Endothelial cell of umbilical vein (primary cell): ENCODE data around the gene NTNG1. TPM values are rescaled to one million over a fixed set of nuclear protein-coding genes. Genes with fewer than 3 reads are reported as not detected.

Experiments used
- BruUV-seq: library from RNA; stranded (reverse); fragments of 400-500 nt; replicated peaks from 2 replicates; lab custom pipeline; 2021; lab: Mats Ljungman, UMichigan
- CTCF ChIA-PET: fragments of 300-600, 350-600 bp; sonication (Branson Sonifier 250); formaldehyde crosslinking; loops from one replicate; lab custom pipeline; 2021; ENCODE audit warnings: antibody characterized with exemption, inconsistent platforms; lab: Charles Lee
- POLR2A ChIA-PET: fragments of 300-600, 350-600 bp; sonication (Branson Sonifier 250); formaldehyde crosslinking; loops from one replicate; lab custom pipeline; 2021; ENCODE audit warnings: antibody characterized with exemption, inconsistent platforms; lab: Charles Lee
- DNase-seq: peaks from one replicate; pipeline ENCODE4 v3.0.0-alpha.2; 2011; ENCODE audit warnings: low read depth, low spot score
- FAIRE-seq: peaks from 2 replicates; lab custom pipeline; 2011; peaks lifted over from hg19 to GRCh38; lab: Jason Lieb, UNC
- H2AFZ ChIP-seq: 2 replicates; pipeline ENCODE4 v1.6.0; 2012; ENCODE audit warnings: low read depth, low read length, control low read depth, inconsistent platforms
- H3K27ac ChIP-seq: 2 replicates; pipeline ENCODE4 v1.5.1; 2011; ENCODE audit warnings: low read depth, mild to moderate bottlenecking, control low read depth, low read length, moderate library complexity; ENCODE audit not compliant: insufficient read depth
- H3K27me3 ChIP-seq, 2 experiments: 2 replicates each; pipeline versions ENCODE4 v1.6.0 to v1.6.1; 2011; ENCODE audit warnings: low read length in 2 of 2, mixed read lengths in 1 of 2; ENCODE audit not compliant: control insufficient read depth in 2 of 2, insufficient read depth in 2 of 2
- H3K36me3 ChIP-seq, 2 experiments: 2 replicates in 1 of 2; 3 replicates in 1 of 2; pipeline ENCODE4 v1.5.1; 2011; ENCODE audit warnings: low read length in 2 of 2, mild to moderate bottlenecking in 1 of 2, moderate library complexity in 1 of 2; ENCODE audit not compliant: control insufficient read depth in 2 of 2, insufficient read depth in 2 of 2; ENCODE audit errors: extremely low read depth in 1 of 2
- H3K4me1 ChIP-seq: 3 replicates; pipeline ENCODE4 v1.5.1; 2011; ENCODE audit warnings: mild to moderate bottlenecking, low read length; ENCODE audit not compliant: control insufficient read depth, insufficient read depth; ENCODE audit errors: extremely low read depth
- H3K4me2 ChIP-seq: 2 replicates; pipeline ENCODE4 v1.6.1; 2011; ENCODE audit warnings: low read length, control low read depth, mixed read lengths; ENCODE audit not compliant: insufficient read depth
- H3K4me3 ChIP-seq, 3 experiments: fragments of 200-600 bp in 1 of 3; sonication (generic), shearing (Covaris generic) in 1 of 3; replicated peaks in 1 of 3; 2 replicates each; pipeline ENCODE4 v1.5.1; 2011 to 2016; ENCODE audit warnings: control low read depth in 3 of 3, low read length in 3 of 3, mild to moderate bottlenecking in 2 of 3, inconsistent platforms in 1 of 3, low read depth in 1 of 3, moderate library complexity in 1 of 3; ENCODE audit not compliant: insufficient read depth in 1 of 3
- H3K79me2 ChIP-seq: 2 replicates; pipeline ENCODE4 v1.6.0; 2012; ENCODE audit warnings: low read length, inconsistent platforms; ENCODE audit not compliant: control insufficient read depth, insufficient read depth
- H3K9ac ChIP-seq: replicated peaks from 2 replicates; pipeline ENCODE3; 2011; ENCODE audit warnings: low read length, control low read depth; ENCODE audit not compliant: insufficient read depth; ENCODE audit errors: extremely low read depth
- H3K9me1 ChIP-seq: replicated peaks from 3 replicates; pipeline ENCODE4 v1.6.0; 2011; ENCODE audit warnings: mild to moderate bottlenecking, low read length; ENCODE audit not compliant: control insufficient read depth, insufficient read depth; ENCODE audit errors: extremely low read depth
- H3K9me3 ChIP-seq: replicated peaks from 2 replicates; pipeline ENCODE4 v1.5.1; 2012; ENCODE audit warnings: low read length, inconsistent platforms; ENCODE audit not compliant: control insufficient read depth, insufficient read depth
- H4K20me1 ChIP-seq: replicated peaks from 2 replicates; pipeline ENCODE3; 2011; ENCODE audit warnings: mild to moderate bottlenecking, low read length; ENCODE audit not compliant: control insufficient read depth, insufficient read depth; ENCODE audit errors: extremely low read depth
- CTCF ChIP-seq, 2 donors: IDR thresholded peaks; 1 replicate in 1 of 2; 2 replicates in 1 of 2; pipeline ENCODE4 v1.5.1; 2011; ENCODE audit warnings: low read length in 2 of 2, mild to moderate bottlenecking in 2 of 2, moderate library complexity in 2 of 2, control low read depth in 1 of 2, inconsistent platforms in 1 of 2, low read depth in 1 of 2; ENCODE audit not compliant: insufficient read depth in 1 of 2; ENCODE audit errors: extremely low read depth in 1 of 2
- EZH2 ChIP-seq: IDR thresholded peaks from 2 replicates; pipeline ENCODE4 v1.6.1; 2012; ENCODE audit warnings: borderline replicate concordance, low read depth, mild to moderate bottlenecking, moderate library complexity, low read length, inconsistent platforms; ENCODE audit not compliant: severe bottlenecking
- FOS ChIP-seq: IDR thresholded peaks from 2 replicates; pipeline ENCODE4 v1.6.1; 2011; ENCODE audit warnings: mild to moderate bottlenecking, low read length, moderate library complexity, borderline replicate concordance; ENCODE audit not compliant: insufficient read depth
- GATA2 ChIP-seq: IDR thresholded peaks from 2 replicates; pipeline ENCODE4 v1.7.0; 2011; ENCODE audit warnings: low read depth, mild to moderate bottlenecking, moderate library complexity, mixed read lengths, low read length; ENCODE audit not compliant: insufficient read length, insufficient read depth
- JUN ChIP-seq: IDR thresholded peaks from 2 replicates; pipeline ENCODE4 v1.6.1; 2011; ENCODE audit warnings: borderline replicate concordance, low read depth; ENCODE audit not compliant: insufficient read length, insufficient read depth
- MAX ChIP-seq: IDR thresholded peaks from 2 replicates; pipeline ENCODE4 v1.6.1; 2011; ENCODE audit not compliant: insufficient read depth, insufficient read length
- MYC ChIP-seq: IDR thresholded peaks from one replicate; pipeline ENCODE4 v1.6.1; 2011; ENCODE audit warnings: mild to moderate bottlenecking, low read depth, low read length
- POLR2A ChIP-seq: IDR thresholded peaks from 2 replicates; pipeline ENCODE4 v1.6.1; 2012; ENCODE audit warnings: low read depth, mild to moderate bottlenecking, control low read depth, low read length
- POLR2AphosphoS5 ChIP-seq: IDR thresholded peaks from 2 replicates; pipeline ENCODE4 v1.6.1; 2012; ENCODE audit warnings: low read depth, mild to moderate bottlenecking, control low read depth, low read length, moderate library complexity; ENCODE audit not compliant: insufficient read depth
- dilution Hi-C: fragments of 300-500 bp; cut with MboI; formaldehyde crosslinking; loops from one replicate; pipeline ENCODE4 v1.15.0; 2019; ENCODE audit warnings: low sequenced_read_pairs; ENCODE audit not compliant: extremely low pct_ligation_motif_present
- intact Hi-C: fragments of 100-400 bp; cut with micrococcal nuclease; formaldehyde crosslinking; loops from one replicate; pipeline ENCODE4 v1.10.0; 2022
- polyA plus RNA-seq, 4 experiments: library from polyadenylated mRNA; depleted of rRNA in 3 of 4; stranded (reverse) in 3 of 4; unstranded in 1 of 4; fragments of >200 nt; gene quantifications; 2 replicates each; pipeline versions ENCODE4 v1.2.1 to v1.2.3, GENCODE V29; 2011 to 2012; ENCODE audit warnings: missing spikeins in 1 of 4
- total RNA-seq: library from RNA; stranded (reverse); gene quantifications from 2 replicates; pipeline ENCODE4 v1.2.3, GENCODE V29; 2021

Gene NTNG1
- total and polyA plus RNA-seq, 2 donors (not counting 3 experiments of a cell fraction or from before 2014, with no cell fraction given): not detected

GRCh38 chr1:107467286-107467685 lies 326.4 kb downstream of the NTNG1 start:
- no TSS peak for BruUV-seq
- Histone ChIP-seq H3K27me3 (no peaks in the 10 kb centered on the region), H3K4me3 (no peak overlapping the region), H4K20me1 (no peaks in the 10 kb centered on the region), H3K9me1 (no peaks in the 10 kb centered on the region), H3K4me1 (no peaks in the 10 kb centered on the region), H3K9me3 (no peaks in the 10 kb centered on the region), H3K9ac (no peak overlapping the region), H3K27ac (no peak overlapping the region), H3K79me2 (no peaks in the 10 kb centered on the region), H3K4me2 (no peak overlapping the region), H2AFZ (no peak overlapping the region), H3K36me3 (no peaks in the 10 kb centered on the region)
- POLR2A ChIA-PET: no interaction called here
- no peak for FAIRE-seq
- intact Hi-C loops (no loop called here), dilution Hi-C loops (no loop called here)
- DNase-seq: no peak
- TF ChIP-seq CTCF (IDR thresholded peaks at IDR 0.05; ENCODE audit: extremely low read depth in 1 of 2, insufficient read depth in 1 of 2, low read depth in 1 of 2, low read length in 2 of 2): no peak
- TF ChIP-seq POLR2AphosphoS5: no peak
- TF ChIP-seq GATA2: no peak
- no peak for TF ChIP-seq JUN
- TF ChIP-seq FOS: no peak
- no peak for TF ChIP-seq MAX
- TF ChIP-seq EZH2: no peak
- TF ChIP-seq MYC: no peak
- TF ChIP-seq POLR2A: no peak
- CTCF ChIA-PET: no interaction called here
